Activated CD4-positive, alpha-beta T cell treated with anti-CD3 and anti-CD28 coated beads for 36 hours (primary cell): ENCODE measurements around the gene RNF112. TPM values are rescaled to one million over a fixed set of nuclear protein-coding genes. Genes with fewer than 3 reads are reported as not detected.

Experiments used
- ATAC-seq: fragments of 200-7000 bp; cut with Tn5 transposase; one replicate; pipeline ENCODE4 v1.10.0; 2021; ENCODE audit warnings: mild to moderate bottlenecking, moderate library complexity
- CTCF ChIA-PET: fragments of 350-600 bp; sonication (Branson Sonifier 250); formaldehyde crosslinking; loops from one replicate; lab custom pipeline; 2021; ENCODE audit warnings: antibody characterized with exemption; lab: Charles Lee
- POLR2A ChIA-PET: fragments of 350-600 bp; sonication (Branson Sonifier 250); formaldehyde crosslinking; loops from one replicate; lab custom pipeline; 2021; ENCODE audit warnings: antibody characterized with exemption, inconsistent platforms; lab: Charles Lee
- DNase-seq: peaks from one replicate; pipeline ENCODE4 v3.0.0-alpha.2; 2020
- H3K27ac Mint-ChIP-seq: one replicate; pipeline ENCODE4 v1.8.0; 2021; ENCODE audit warnings: mixed read lengths
- H3K27me3 Mint-ChIP-seq: one replicate; pipeline ENCODE4 v1.8.0; 2021; ENCODE audit warnings: mixed read lengths
- H3K36me3 Mint-ChIP-seq: one replicate; pipeline ENCODE4 v1.8.0; 2021; ENCODE audit warnings: low read depth, mixed read lengths
- H3K4me1 Mint-ChIP-seq: one replicate; pipeline ENCODE4 v1.8.0; 2021; ENCODE audit warnings: mixed read lengths
- H3K4me3 Mint-ChIP-seq: one replicate; pipeline ENCODE4 v1.8.0; 2021; ENCODE audit warnings: mild to moderate bottlenecking, moderate library complexity, mixed read lengths
- H3K9me3 Mint-ChIP-seq: one replicate; pipeline ENCODE4 v1.8.0; 2021; ENCODE audit warnings: low read depth, mixed read lengths
- intact Hi-C, 2 experiments: fragments of 100-400 bp; cut with DNase I in 1 of 2; cut with micrococcal nuclease in 1 of 2; formaldehyde crosslinking; loops; one replicate each; pipeline versions ENCODE4 v1.14.2 to v1.15.1; 2022 to 2024; cut with DNase I, micrococcal nuclease
- total RNA-seq, 2 experiments: library from RNA; stranded (reverse); gene quantifications; one replicate each; pipeline ENCODE4 v1.2.3, GENCODE V29; 2021

RNF112 gene
- total RNA-seq, 2 experiments from 2014 or later, result 0.26 to 0.55 TPM

DNA sequence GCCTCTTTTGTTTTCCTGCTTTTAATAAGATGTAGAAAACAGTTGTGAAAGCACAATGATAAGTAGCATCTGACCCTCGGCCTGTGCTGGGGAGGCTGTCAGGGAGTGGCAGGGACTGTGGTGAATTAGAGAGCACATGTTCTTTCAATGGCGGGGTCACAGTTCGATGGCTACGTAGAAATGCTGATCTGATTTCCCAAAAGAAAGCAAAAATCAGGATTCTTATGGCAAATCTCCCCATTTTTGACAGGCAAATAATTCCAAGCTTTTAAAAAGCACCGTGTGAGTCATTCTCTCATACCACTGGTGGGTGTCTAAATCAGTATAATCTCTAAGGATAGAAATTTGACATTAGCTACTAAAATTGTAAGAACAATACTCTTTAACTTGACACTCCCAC, 36.9 kb upstream of the RNF112 start:
- CTCF ChIA-PET, result interaction anchor here (1.7 to 2.0 kb wide), 2 partner anchors 11 to 15 kb away, joined by 11 to 13 read pairs; partner anchors contain the start of gene B9D1
- no peak overlapping the region for H3K27ac Mint-ChIP-seq
- DNase-seq (no peak), ATAC-seq (no peak)
- H3K9me3 Mint-ChIP-seq, result no peaks in the 10 kb centered on the region
- H3K27me3 Mint-ChIP-seq, result no peaks in the 10 kb centered on the region
- H3K4me3 Mint-ChIP-seq, result no peak overlapping the region
- intact Hi-C loops, result loop anchor here in 1 of 2 experiments (10.0 kb wide), 1 partner anchor 271 kb away; the partner anchor contains the start of gene ALDH3A2
- peaks cover under 1% of the 10 kb centered on the region for H3K36me3 Mint-ChIP-seq
- POLR2A ChIA-PET, result interaction anchor here (0.7 kb wide), 1 partner anchor 129 kb away, joined by 6 read pairs; no protein-coding TSS in a partner anchor
- H3K4me1 Mint-ChIP-seq, result peaks cover 41% of the 10 kb centered on the region

DNA sequence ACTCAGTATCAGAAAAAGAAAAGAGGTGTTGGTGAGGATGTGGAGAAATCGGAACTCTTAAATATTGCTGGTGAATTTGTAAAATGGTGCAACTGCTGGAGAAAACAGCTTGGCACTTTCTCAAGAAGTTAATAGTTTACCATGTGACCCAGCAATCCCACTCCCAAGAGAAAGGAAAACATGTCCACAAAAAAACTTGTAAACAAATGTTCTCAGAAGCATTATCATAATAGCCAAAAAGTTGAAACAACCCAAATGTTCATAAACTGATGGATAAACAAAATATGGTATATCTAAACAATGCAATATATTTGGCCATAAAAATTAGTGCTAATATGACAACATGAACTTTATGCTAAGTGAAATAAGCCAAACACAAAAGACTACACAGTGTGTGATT, 35.3 kb upstream of the RNF112 start:
- ChIA-PET POLR2A (no interaction called here), CTCF (no interaction called here)
- intact Hi-C loops, result loop anchor here (2.0 to 10.0 kb wide), 7 partner anchors 72 to 1193 kb away; partner anchors contain the start of genes AKAP10 (in 1 of the 2), ALDH3A2 (in 1 of the 2), ALKBH5 (in 1 of the 2) and PRPSAP2 (in 1 of the 2)

DNA sequence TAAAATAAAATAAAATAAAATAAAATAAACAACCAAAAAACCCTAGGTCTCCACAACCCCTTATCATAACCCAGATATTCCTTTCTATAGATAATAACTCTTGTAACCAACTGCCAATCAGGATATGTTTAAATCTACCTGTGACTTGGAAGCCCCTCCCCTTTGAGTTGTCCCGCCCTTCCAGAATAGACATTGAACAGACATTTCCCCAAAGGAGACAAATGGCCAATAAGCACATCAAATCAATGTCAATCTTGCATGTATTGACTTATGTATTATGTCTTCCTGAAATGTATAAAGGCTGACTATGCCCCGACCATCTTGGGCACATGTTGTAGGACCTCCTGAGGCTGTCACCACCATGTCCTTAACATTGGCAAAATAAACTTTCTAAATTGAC, 34.2 kb upstream of the RNF112 start:
- ATAC-seq (no peak), DNase-seq (peak; percentile 42)
- Mint-ChIP-seq H3K4me1 (peaks cover 20% of the 10 kb centered on the region), H3K9me3 (no peaks in the 10 kb centered on the region), H3K27ac (peak overlapping the region; percentile 98), H3K36me3 (peaks cover 16% of the 10 kb centered on the region), H3K4me3 (peak overlapping the region; percentile 89), H3K27me3 (no peaks in the 10 kb centered on the region)
- POLR2A ChIA-PET, result no interaction called here
- intact Hi-C loops, result loop anchor here (1.0 to 10.0 kb wide), 8 partner anchors 70 to 1194 kb away; partner anchors contain the start of genes AKAP10 (in 1 of the 2), ALDH3A2 (in 1 of the 2), ALKBH5 (in 1 of the 2) and FAM83G (in 1 of the 2)
- CTCF ChIA-PET, result interaction anchor here (1.1 to 1.9 kb wide), 4 partner anchors 14 to 390 kb away, joined by 4 to 60 read pairs (median 10); partner anchors contain the start of gene B9D1

More for the DNA sequence above, 35.3 kb upstream of the RNF112 start:
- no peaks in the 10 kb centered on the region for H3K27me3 Mint-ChIP-seq
- DNase-seq (no peak), ATAC-seq (no peak)
- no peak overlapping the region for H3K27ac Mint-ChIP-seq
- H3K4me1 Mint-ChIP-seq, result peaks cover 28% of the 10 kb centered on the region
- H3K4me3 Mint-ChIP-seq, result no peak overlapping the region
- H3K9me3 Mint-ChIP-seq, result no peaks in the 10 kb centered on the region
- peaks cover 11% of the 10 kb centered on the region for H3K36me3 Mint-ChIP-seq

- peak; percentile 96 for ATAC-seq
- no peaks in the 10 kb centered on the region for H3K9me3 Mint-ChIP-seq
- ChIA-PET POLR2A (interaction anchor here (0.5 to 1.7 kb wide), 8 partner anchors 9 to 462 kb away, joined by 3 to 21 read pairs (median 4); partner anchors contain the start of genes ALDH3A2, B9D1 and SLC47A1), CTCF (interaction anchor here (0.6 to 1.9 kb wide), 12 partner anchors 8 to 1698 kb away, joined by 3 to 60 read pairs (median 4); partner anchors contain the start of gene B9D1)
- peaks cover 16% of the 10 kb centered on the region for H3K36me3 Mint-ChIP-seq
- intact Hi-C loops, result loop anchor here (1.0 to 10.0 kb wide), 12 partner anchors 16 to 1195 kb away; partner anchors contain the start of genes ALDH3A2 (in 2 of the 2), B9D1 (in 2 of the 2), AKAP10 (in 1 of the 2) and ALKBH5 (in 1 of the 2)
- peak overlapping the region; percentile 98 for H3K27ac Mint-ChIP-seq
- no peaks in the 10 kb centered on the region for H3K27me3 Mint-ChIP-seq
- DNase-seq, result peak; percentile 97
- peak overlapping the region; percentile 89 for H3K4me3 Mint-ChIP-seq
- H3K4me1 Mint-ChIP-seq, result peaks cover 16% of the 10 kb centered on the region
Measured at GRCh38 chr17:19377602-19378415, 33.2 kb upstream of the RNF112 start.

GRCh38 chr17:19378416-19379360, 32.3 kb upstream of the RNF112 start, which contains the start of gene MAPK7:
Gene MAPK7 (plus strand): TSS chr17:19378498. CDS start chr17:19378901, 403 bp downstream.
- H3K4me1 Mint-ChIP-seq, result peaks cover 16% of the 10 kb centered on the region
- H3K9me3 Mint-ChIP-seq, result no peaks in the 10 kb centered on the region
- ChIA-PET POLR2A (interaction anchor here (0.5 to 1.7 kb wide), 7 partner anchors 10 to 270 kb away, joined by 3 to 21 read pairs (median 4); partner anchors contain the start of genes ALDH3A2, B9D1 and SLC47A1), CTCF (interaction anchor here (0.7 to 1.9 kb wide), 9 partner anchors 7 to 1699 kb away, joined by 3 to 60 read pairs (median 7); partner anchors contain the start of gene B9D1)
- peaks cover 18% of the 10 kb centered on the region for H3K36me3 Mint-ChIP-seq
- DNase-seq, result no peak
- peak within 1 kb of the TSS; percentile 98 for H3K27ac Mint-ChIP-seq
- peak within 1 kb of the TSS; percentile 89 for H3K4me3 Mint-ChIP-seq
- intact Hi-C loops, result loop anchor here (1.0 to 10.0 kb wide), 10 partner anchors 16 to 631 kb away; partner anchors contain the start of genes ALDH3A2 (in 2 of the 2), B9D1 (in 2 of the 2), AKAP10 (in 1 of the 2) and PRPSAP2 (in 1 of the 2)
- H3K27me3 Mint-ChIP-seq, result no peaks in the 10 kb centered on the region
- ATAC-seq, result no peak

- no peaks in the 10 kb centered on the region for H3K27me3 Mint-ChIP-seq
- intact Hi-C loops, result loop anchor here (5.0 to 10.0 kb wide), 6 partner anchors 68 to 598 kb away; partner anchors contain the start of genes AKAP10 (in 1 of the 2), ALDH3A2 (in 1 of the 2) and PRPSAP2 (in 1 of the 2)
- ATAC-seq (no peak), DNase-seq (no peak)
- peaks cover 20% of the 10 kb centered on the region for H3K36me3 Mint-ChIP-seq
- no peak overlapping the region for H3K27ac Mint-ChIP-seq
- ChIA-PET POLR2A (no interaction called here), CTCF (interaction anchor here (1.9 kb wide), 1 partner anchor 17 kb away, joined by 11 read pairs; the partner anchor contains the start of gene B9D1)
- H3K9me3 Mint-ChIP-seq, result no peaks in the 10 kb centered on the region
- peaks cover 10% of the 10 kb centered on the region for H3K4me1 Mint-ChIP-seq
- H3K4me3 Mint-ChIP-seq, result peak overlapping the region; percentile 89
Measured at GRCh38 chr17:19379361-19380065, 31.5 kb upstream of the RNF112 start.

DNA sequence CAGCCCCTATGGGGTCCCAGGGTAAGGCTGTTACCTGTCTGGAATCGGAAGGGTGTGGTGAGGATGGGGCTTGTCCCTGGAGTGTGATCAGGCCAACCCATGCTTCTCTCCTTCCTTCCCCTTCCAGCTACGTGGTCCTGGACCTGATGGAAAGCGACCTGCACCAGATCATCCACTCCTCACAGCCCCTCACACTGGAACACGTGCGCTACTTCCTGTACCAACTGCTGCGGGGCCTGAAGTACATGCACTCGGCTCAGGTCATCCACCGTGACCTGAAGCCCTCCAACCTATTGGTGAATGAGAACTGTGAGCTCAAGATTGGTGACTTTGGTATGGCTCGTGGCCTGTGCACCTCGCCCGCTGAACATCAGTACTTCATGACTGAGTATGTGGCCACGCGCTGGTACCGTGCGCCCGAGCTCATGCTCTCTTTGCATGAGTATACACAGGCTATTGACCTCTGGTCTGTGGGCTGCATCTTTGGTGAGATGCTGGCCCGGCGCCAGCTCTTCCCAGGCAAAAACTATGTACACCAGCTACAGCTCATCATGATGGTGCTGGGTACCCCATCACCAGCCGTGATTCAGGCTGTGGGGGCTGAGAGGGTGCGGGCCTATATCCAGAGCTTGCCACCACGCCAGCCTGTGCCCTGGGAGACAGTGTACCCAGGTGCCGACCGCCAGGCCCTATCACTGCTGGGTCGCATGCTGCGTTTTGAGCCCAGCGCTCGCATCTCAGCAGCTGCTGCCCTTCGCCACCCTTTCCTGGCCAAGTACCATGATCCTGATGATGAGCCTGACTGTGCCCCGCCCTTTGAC, 30.3 kb upstream of the RNF112 start:
- Mint-ChIP-seq H3K4me1 (peaks cover 9% of the 10 kb centered on the region), H3K4me3 (no peak overlapping the region), H3K27ac (no peak overlapping the region), H3K9me3 (no peaks in the 10 kb centered on the region), H3K27me3 (no peaks in the 10 kb centered on the region), H3K36me3 (peaks cover 21% of the 10 kb centered on the region)
- CTCF ChIA-PET, result interaction anchor here (1.9 kb wide), 1 partner anchor 18 kb away, joined by 11 read pairs; the partner anchor contains the start of gene B9D1
- POLR2A ChIA-PET, result no interaction called here
- DNase-seq (no peak), ATAC-seq (no peak)
- intact Hi-C loops, result no loop called here

DNA sequence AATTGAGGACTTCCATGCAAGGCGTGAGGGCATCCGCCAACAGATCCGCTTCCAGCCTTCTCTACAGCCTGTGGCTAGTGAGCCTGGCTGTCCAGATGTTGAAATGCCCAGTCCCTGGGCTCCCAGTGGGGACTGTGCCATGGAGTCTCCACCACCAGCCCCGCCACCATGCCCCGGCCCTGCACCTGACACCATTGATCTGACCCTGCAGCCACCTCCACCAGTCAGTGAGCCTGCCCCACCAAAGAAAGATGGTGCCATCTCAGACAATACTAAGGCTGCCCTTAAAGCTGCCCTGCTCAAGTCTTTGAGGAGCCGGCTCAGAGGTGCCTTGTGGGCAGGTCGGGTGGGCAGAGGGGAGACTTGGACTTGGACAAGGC, 29.7 kb upstream of the RNF112 start:
- intact Hi-C loops, result no loop called here
- Mint-ChIP-seq H3K27ac (no peak overlapping the region), H3K36me3 (peaks cover 21% of the 10 kb centered on the region), H3K4me3 (no peak overlapping the region), H3K27me3 (no peaks in the 10 kb centered on the region), H3K9me3 (no peaks in the 10 kb centered on the region), H3K4me1 (peaks cover 11% of the 10 kb centered on the region)
- CTCF ChIA-PET, result no interaction called here
- ATAC-seq (no peak), DNase-seq (no peak)
- POLR2A ChIA-PET, result no interaction called here

DNA sequence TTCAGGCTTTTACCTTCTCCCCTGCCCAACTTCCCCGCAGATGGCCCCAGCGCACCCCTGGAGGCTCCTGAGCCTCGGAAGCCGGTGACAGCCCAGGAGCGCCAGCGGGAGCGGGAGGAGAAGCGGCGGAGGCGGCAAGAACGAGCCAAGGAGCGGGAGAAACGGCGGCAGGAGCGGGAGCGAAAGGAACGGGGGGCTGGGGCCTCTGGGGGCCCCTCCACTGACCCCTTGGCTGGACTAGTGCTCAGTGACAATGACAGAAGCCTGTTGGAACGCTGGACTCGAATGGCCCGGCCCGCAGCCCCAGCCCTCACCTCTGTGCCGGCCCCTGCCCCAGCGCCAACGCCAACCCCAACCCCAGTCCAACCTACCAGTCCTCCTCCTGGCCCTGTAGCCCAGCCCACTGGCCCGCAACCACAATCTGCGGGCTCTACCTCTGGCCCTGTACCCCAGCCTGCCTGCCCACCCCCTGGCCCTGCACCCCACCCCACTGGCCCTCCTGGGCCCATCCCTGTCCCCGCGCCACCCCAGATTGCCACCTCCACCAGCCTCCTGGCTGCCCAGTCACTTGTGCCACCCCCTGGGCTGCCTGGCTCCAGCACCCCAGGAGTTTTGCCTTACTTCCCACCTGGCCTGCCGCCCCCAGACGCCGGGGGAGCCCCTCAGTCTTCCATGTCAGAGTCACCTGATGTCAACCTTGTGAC, 29.1 kb upstream of the RNF112 start:
- Mint-ChIP-seq H3K27me3 (no peaks in the 10 kb centered on the region), H3K9me3 (no peaks in the 10 kb centered on the region), H3K4me3 (no peak overlapping the region), H3K4me1 (peaks cover 11% of the 10 kb centered on the region), H3K36me3 (peaks cover 21% of the 10 kb centered on the region), H3K27ac (no peak overlapping the region)
- no peak for DNase-seq
- no peak for ATAC-seq
- intact Hi-C loops, result no loop called here
- ChIA-PET POLR2A (no interaction called here), CTCF (no interaction called here)
